Mesenchymal stem cell (in vitro differentiated cells and primary cell): ENCODE data around the gene MPP2.

Experiments
- DNase-seq: peaks from one replicate; pipeline ENCODE4 v3.0.0-alpha.2; 2013
- H2AFZ ChIP-seq: one replicate; pipeline ENCODE4 v1.6.1; 2013; ENCODE audit warnings: low read depth, mild to moderate bottlenecking, control low read depth, inconsistent platforms, low read length, moderate library complexity
- H2AK5ac ChIP-seq: 2 replicates; pipeline ENCODE4 v1.6.1; 2013; ENCODE audit warnings: low read length, moderate library complexity, mild to moderate bottlenecking, inconsistent platforms; ENCODE audit not compliant: severe bottlenecking
- H2BK120ac ChIP-seq: one replicate; pipeline ENCODE4 v1.6.1; 2013; ENCODE audit warnings: low read depth, mild to moderate bottlenecking, inconsistent platforms, low read length, moderate library complexity
- H2BK12ac ChIP-seq, 2 experiments: one replicate each; pipeline ENCODE4 v1.6.1; 2013; ENCODE audit warnings: inconsistent platforms in 2 of 2, low read length in 2 of 2, mild to moderate bottlenecking in 2 of 2, moderate library complexity in 2 of 2, control low read depth in 1 of 2
- H2BK15ac ChIP-seq: one replicate; pipeline ENCODE4 v1.6.1; 2013; ENCODE audit warnings: mild to moderate bottlenecking, low read depth, inconsistent platforms; ENCODE audit not compliant: poor library complexity, severe bottlenecking
- H2BK5ac ChIP-seq: 2 replicates; pipeline ENCODE4 v1.6.1; 2013; ENCODE audit warnings: low read depth, mild to moderate bottlenecking, low read length, control low read depth, inconsistent platforms; ENCODE audit not compliant: poor library complexity, severe bottlenecking
- H3K14ac ChIP-seq, 2 experiments: one replicate each; pipeline ENCODE4 v1.6.1; 2013; ENCODE audit warnings: inconsistent platforms in 2 of 2, low read length in 2 of 2, control low read depth in 1 of 2, mild to moderate bottlenecking in 1 of 2, moderate library complexity in 1 of 2
- H3K18ac ChIP-seq, 2 experiments: one replicate each; pipeline ENCODE4 v1.6.1; 2013; ENCODE audit warnings: inconsistent platforms in 2 of 2, low read length in 2 of 2, control low read depth in 1 of 2, low read depth in 1 of 2, mild to moderate bottlenecking in 1 of 2
- H3K23ac ChIP-seq, 2 experiments: one replicate each; pipeline ENCODE4 v1.6.1; 2013; ENCODE audit warnings: inconsistent platforms in 2 of 2, low read length in 2 of 2, mild to moderate bottlenecking in 2 of 2, moderate library complexity in 2 of 2, control low read depth in 1 of 2
- H3K27ac ChIP-seq: 2 replicates; pipeline ENCODE4 v1.5.1; 2013; ENCODE audit warnings: mild to moderate bottlenecking, moderate library complexity, low read length, control low read depth, inconsistent platforms; ENCODE audit not compliant: poor library complexity, severe bottlenecking
- H3K27me3 ChIP-seq, 2 experiments: 2 replicates each; pipeline versions ENCODE4 v1.6.1 to v1.7.0; 2013; ENCODE audit warnings: low read length in 2 of 2, mild to moderate bottlenecking in 2 of 2, moderate library complexity in 2 of 2, control low read depth in 1 of 2, inconsistent platforms in 1 of 2; ENCODE audit not compliant: control insufficient read depth in 1 of 2, insufficient read depth in 1 of 2
- H3K36me3 ChIP-seq, 2 experiments: 2 replicates each; pipeline versions ENCODE4 v1.6.1 to v1.7.0; 2013; ENCODE audit warnings: low read length in 2 of 2, control low read depth in 1 of 2, inconsistent platforms in 1 of 2, low read depth in 1 of 2, mild to moderate bottlenecking in 1 of 2; ENCODE audit not compliant: insufficient read depth in 2 of 2, control insufficient read depth in 1 of 2
- H3K4ac ChIP-seq, 2 experiments: one replicate each; pipeline ENCODE4 v1.6.1; 2013; ENCODE audit warnings: inconsistent platforms in 2 of 2, low read length in 2 of 2, mild to moderate bottlenecking in 2 of 2, moderate library complexity in 2 of 2, control low read depth in 1 of 2, low read depth in 1 of 2
- H3K4me1 ChIP-seq: 2 replicates; pipeline ENCODE4 v1.6.1; 2013; ENCODE audit warnings: low read depth, low read length, control low read depth; ENCODE audit not compliant: control insufficient read depth, insufficient read depth
- H3K4me2 ChIP-seq: 2 replicates; pipeline ENCODE4 v1.6.1; 2013; ENCODE audit warnings: low read length, mild to moderate bottlenecking, inconsistent platforms; ENCODE audit not compliant: poor library complexity, severe bottlenecking
- H3K4me3 ChIP-seq, 2 experiments: 2 replicates each; pipeline versions ENCODE4 v1.5.1 to v1.7.0; 2013; ENCODE audit warnings: low read length in 2 of 2, mild to moderate bottlenecking in 2 of 2, control low read depth in 1 of 2, low read depth in 1 of 2; ENCODE audit not compliant: insufficient read depth in 1 of 2
- H3K79me1 ChIP-seq: replicated peaks from 2 replicates; pipeline ENCODE4 v1.6.1; 2013; ENCODE audit warnings: mild to moderate bottlenecking, control low read depth, low read length, inconsistent platforms; ENCODE audit not compliant: poor library complexity, severe bottlenecking
- H3K9ac ChIP-seq: 2 replicates; pipeline ENCODE4 v1.7.0; 2013; ENCODE audit warnings: mild to moderate bottlenecking, low read length, moderate library complexity
- H3K9me3 ChIP-seq: 2 replicates; pipeline ENCODE4 v1.7.0; 2013; ENCODE audit warnings: mild to moderate bottlenecking, low read length; ENCODE audit not compliant: control insufficient read depth
- H4K8ac ChIP-seq: one replicate; pipeline ENCODE4 v1.6.1; 2013; ENCODE audit warnings: inconsistent platforms, mild to moderate bottlenecking, low read length, moderate library complexity
- H4K91ac ChIP-seq: one replicate; pipeline ENCODE4 v1.6.1; 2013; ENCODE audit warnings: mild to moderate bottlenecking, low read length, inconsistent platforms
- WGBS: methylation state at CpG from one replicate; pipeline ENCODE4 v1.1.7; 2013; ENCODE audit warnings: mixed read lengths; 5-methylcytosine and 5-hydroxymethylcytosine counted together

The MPP2 gene

GRCh38 chr17:43914451-43914850 lies 7.1 kb upstream of the MPP2 start:
- no peak overlapping the region for H3K9ac ChIP-seq
- H3K27ac ChIP-seq, result no peak overlapping the region
- H3K4ac ChIP-seq, result no peak overlapping the region
- H2BK5ac ChIP-seq, result no peak overlapping the region
- no peak overlapping the region for H3K18ac ChIP-seq
- no peak overlapping the region for H4K8ac ChIP-seq
- H3K9me3 ChIP-seq, result no peaks in the 10 kb centered on the region
- no peak for DNase-seq
- no peak overlapping the region for H3K14ac ChIP-seq
- no peak overlapping the region for H3K4me2 ChIP-seq
- H3K23ac ChIP-seq, result no peak overlapping the region
- no peak overlapping the region for H3K4me3 ChIP-seq
- no peak overlapping the region for H2BK12ac ChIP-seq
- H2AK5ac ChIP-seq, result no peak overlapping the region
- H2AFZ ChIP-seq, result no peak overlapping the region
- no peak overlapping the region for H4K91ac ChIP-seq
- no peaks in the 10 kb centered on the region for H3K36me3 ChIP-seq
- peaks cover 9% of the 10 kb centered on the region for H3K4me1 ChIP-seq
- WGBS, result 89% methylated on average over 1 of the region's 2 CpGs
- H2BK15ac ChIP-seq, result no peak overlapping the region
- peaks cover 29 to 76% of the 10 kb centered on the region in 2 experiments for H3K27me3 ChIP-seq
- no peaks in the 10 kb centered on the region for H3K79me1 ChIP-seq
- H2BK120ac ChIP-seq, result no peak overlapping the region

- Histone ChIP-seq H2BK5ac (no peak overlapping the region), H3K4me1 (peaks cover 6% of the 10 kb centered on the region), H3K4me2 (no peak overlapping the region), H2BK12ac (no peak overlapping the region), H3K9me3 (no peaks in the 10 kb centered on the region), H3K4ac (no peak overlapping the region), H4K8ac (no peak overlapping the region), H3K23ac (no peak overlapping the region), H3K79me1 (no peaks in the 10 kb centered on the region), H3K27me3 (peaks cover 29 to 75% of the 10 kb centered on the region in 2 experiments), H3K18ac (no peak overlapping the region), H4K91ac (no peak overlapping the region), H3K14ac (no peak overlapping the region), H3K9ac (no peak overlapping the region), H3K27ac (no peak overlapping the region), H2AFZ (no peak overlapping the region), H3K4me3 (no peak overlapping the region), H2AK5ac (no peak overlapping the region), H2BK120ac (no peak overlapping the region), H2BK15ac (no peak overlapping the region), H3K36me3 (no peaks in the 10 kb centered on the region)
- 64% methylated on average over 5 of the region's 6 CpGs for WGBS
- no peak for DNase-seq
Measured at GRCh38 chr17:43913584-43913983, 6.2 kb upstream of the MPP2 start.

GRCh38 chr17:43912635-43913304 lies 5.4 kb upstream of the MPP2 start:
- no peak overlapping the region for H2BK15ac ChIP-seq
- no peaks in the 10 kb centered on the region for H3K79me1 ChIP-seq
- H2AK5ac ChIP-seq, result no peak overlapping the region
- H2BK5ac ChIP-seq, result no peak overlapping the region
- H3K27ac ChIP-seq, result no peak overlapping the region
- H3K4me2 ChIP-seq, result no peak overlapping the region
- no peak overlapping the region for H4K8ac ChIP-seq
- no peak overlapping the region for H3K23ac ChIP-seq
- H3K4me1 ChIP-seq, result peaks cover 5% of the 10 kb centered on the region
- no peak overlapping the region for H3K14ac ChIP-seq
- H3K4me3 ChIP-seq, result no peak overlapping the region
- DNase-seq, result no peak
- no peak overlapping the region for H2BK120ac ChIP-seq
- peaks cover 26 to 75% of the 10 kb centered on the region in 2 experiments for H3K27me3 ChIP-seq
- WGBS, result 74% methylated on average over 4 of the region's 4 CpGs
- no peaks in the 10 kb centered on the region for H3K9me3 ChIP-seq
- H3K18ac ChIP-seq, result no peak overlapping the region
- no peak overlapping the region for H2BK12ac ChIP-seq
- no peak overlapping the region for H4K91ac ChIP-seq
- no peaks in the 10 kb centered on the region for H3K36me3 ChIP-seq
- H2AFZ ChIP-seq, result no peak overlapping the region
- H3K4ac ChIP-seq, result no peak overlapping the region
- H3K9ac ChIP-seq, result no peak overlapping the region

- WGBS, result 88% methylated on average over 8 of the region's 8 CpGs
- no peaks in the 10 kb centered on the region for H3K36me3 ChIP-seq
Measured at GRCh38 chr17:43911904-43912303, 4.6 kb upstream of the MPP2 start.

More at GRCh38 chr17:43911904-43912303, 4.6 kb upstream of the MPP2 start:
- Histone ChIP-seq H3K14ac (no peak overlapping the region), H2AK5ac (no peak overlapping the region), H2BK15ac (no peak overlapping the region), H2BK5ac (no peak overlapping the region), H3K4me1 (peaks cover 8% of the 10 kb centered on the region), H2AFZ (no peak overlapping the region), H3K4me3 (no peak overlapping the region), H4K91ac (no peak overlapping the region), H3K23ac (no peak overlapping the region), H3K18ac (no peak overlapping the region), H3K79me1 (no peaks in the 10 kb centered on the region), H2BK12ac (no peak overlapping the region), H3K9ac (no peak overlapping the region), H3K27ac (no peak overlapping the region), H3K9me3 (no peaks in the 10 kb centered on the region), H3K4ac (no peak overlapping the region), H2BK120ac (no peak overlapping the region), H3K27me3 (peaks cover 23 to 71% of the 10 kb centered on the region in 2 experiments), H4K8ac (no peak overlapping the region), H3K4me2 (no peak overlapping the region)
- DNase-seq, result no peak
